Measurements from ENCODE around the gene CA10.

The CA10 gene

GRCh38 chr17:51802544-51802943 is 356.0 kb downstream of the CA10 start:
- no peaks in the 10 kb centered on the region for H3K4me1 Mint-ChIP-seq (ENCODE audit: low read depth)
- no peaks in the 10 kb centered on the region for H3K9me3 Mint-ChIP-seq
- no peak overlapping the region for H3K4me3 Mint-ChIP-seq
- peaks cover 5% of the 10 kb centered on the region for H3K27me3 Mint-ChIP-seq
- DNase-seq = no peak
- H3K27ac Mint-ChIP-seq = no peak overlapping the region
- H3K36me3 Mint-ChIP-seq (ENCODE audit: low read depth) = no peaks in the 10 kb centered on the region

GRCh38 chr17:51801626-51802025 is 356.9 kb downstream of the CA10 start:
- Mint-ChIP-seq H3K36me3 (ENCODE audit: low read depth) (no peaks in the 10 kb centered on the region), H3K9me3 (no peaks in the 10 kb centered on the region), H3K4me1 (ENCODE audit: low read depth) (no peaks in the 10 kb centered on the region), H3K27ac (no peak overlapping the region), H3K4me3 (no peak overlapping the region), H3K27me3 (peaks cover 4% of the 10 kb centered on the region)
- DNase-seq = no peak

- DNase-seq = no peak
- no peaks in the 10 kb centered on the region for H3K4me1 Mint-ChIP-seq (ENCODE audit: low read depth)
- H3K9me3 Mint-ChIP-seq = no peaks in the 10 kb centered on the region
- no peak overlapping the region for H3K27ac Mint-ChIP-seq
- peaks cover 6% of the 10 kb centered on the region for H3K27me3 Mint-ChIP-seq
- H3K36me3 Mint-ChIP-seq (ENCODE audit: low read depth) = no peaks in the 10 kb centered on the region
- H3K4me3 Mint-ChIP-seq = no peak overlapping the region
These were observed 358.5 kb downstream of the CA10 start for GRCh38 chr17:51799981-51800380.

DNA sequence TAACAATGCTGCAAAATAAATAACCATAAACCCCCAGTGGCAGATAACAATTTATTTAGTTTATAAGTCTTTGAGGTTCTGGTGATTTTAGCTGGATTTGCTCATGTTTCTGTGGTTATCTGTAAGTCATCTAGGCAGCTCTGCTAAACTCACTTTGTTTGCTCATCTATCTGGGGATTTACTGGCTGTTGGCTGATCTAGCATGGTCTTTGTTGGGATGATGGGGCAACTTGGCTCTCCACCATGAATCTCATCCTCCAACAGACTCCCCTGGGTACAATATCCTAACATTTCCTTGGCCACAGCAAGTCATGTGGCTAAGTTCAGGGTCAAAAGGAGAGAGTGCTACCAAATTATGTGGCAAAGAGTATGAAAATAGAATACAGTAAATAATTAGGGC is 359.3 kb downstream of the CA10 start:
- peaks cover 4% of the 10 kb centered on the region for H3K27me3 Mint-ChIP-seq
- H3K36me3 Mint-ChIP-seq (ENCODE audit: low read depth) = no peaks in the 10 kb centered on the region
- H3K27ac Mint-ChIP-seq = no peak overlapping the region
- no peak for DNase-seq
- H3K9me3 Mint-ChIP-seq = no peaks in the 10 kb centered on the region
- no peak overlapping the region for H3K4me3 Mint-ChIP-seq
- no peaks in the 10 kb centered on the region for H3K4me1 Mint-ChIP-seq (ENCODE audit: low read depth)

DNA sequence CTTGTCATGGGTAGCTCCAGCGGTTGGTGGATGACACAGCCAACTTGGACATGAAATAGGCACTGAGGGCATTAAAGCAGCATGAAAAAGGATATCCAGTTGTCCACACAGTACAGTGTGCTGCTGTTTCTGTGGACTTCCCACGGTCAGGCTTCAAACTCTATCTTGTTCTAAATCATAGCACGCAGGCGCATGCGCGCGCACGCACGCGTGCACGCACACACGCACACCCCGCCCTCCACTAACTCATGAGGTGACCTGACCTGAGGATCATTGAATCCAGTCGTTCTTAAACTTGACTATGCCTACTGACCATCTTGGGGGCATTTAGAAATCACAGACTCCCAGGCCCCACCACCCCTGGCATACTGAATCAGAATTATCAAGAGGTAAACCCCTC is 361.4 kb downstream of the CA10 start:
- Mint-ChIP-seq H3K27me3 (peaks cover 11% of the 10 kb centered on the region), H3K4me1 (ENCODE audit: low read depth) (no peaks in the 10 kb centered on the region), H3K36me3 (ENCODE audit: low read depth) (no peaks in the 10 kb centered on the region), H3K9me3 (no peaks in the 10 kb centered on the region), H3K27ac (no peak overlapping the region), H3K4me3 (no peak overlapping the region)
- DNase-seq = no peak

- Mint-ChIP-seq H3K27me3 (peaks cover 11% of the 10 kb centered on the region), H3K4me1 (ENCODE audit: low read depth) (no peaks in the 10 kb centered on the region), H3K4me3 (no peak overlapping the region)
These were observed 362.5 kb downstream of the CA10 start for GRCh38 chr17:51796026-51796425.

GRCh38 chr17:51795401-51795800 is 363.1 kb downstream of the CA10 start:
- no peaks in the 10 kb centered on the region for H3K4me1 Mint-ChIP-seq (ENCODE audit: low read depth)

More at GRCh38 chr17:51796026-51796425, 362.5 kb downstream of the CA10 start:
- Mint-ChIP-seq H3K9me3 (no peaks in the 10 kb centered on the region), H3K27ac (no peak overlapping the region), H3K36me3 (ENCODE audit: low read depth) (no peaks in the 10 kb centered on the region)
- no peak for DNase-seq

DNA sequence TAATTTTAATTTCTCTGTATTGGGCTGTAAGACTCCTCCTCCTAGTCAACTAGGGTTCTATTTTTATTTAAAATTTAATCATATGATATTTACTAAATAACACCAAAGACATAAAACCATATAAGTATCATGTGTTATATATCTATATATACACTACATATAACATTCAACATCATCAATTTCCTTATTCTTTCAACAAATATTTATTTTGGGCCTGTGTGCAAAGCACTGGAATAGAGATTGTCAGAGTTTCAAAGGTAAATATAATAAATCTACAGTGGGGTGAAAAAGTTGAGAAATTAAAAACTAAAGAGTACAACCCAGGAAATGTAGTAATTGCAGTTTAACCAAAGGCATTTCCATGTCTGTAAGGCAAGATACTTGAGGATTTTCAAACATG is 364.0 kb downstream of the CA10 start:
- H3K27ac Mint-ChIP-seq = no peak overlapping the region
- no peak overlapping the region for H3K4me3 Mint-ChIP-seq
- H3K4me1 Mint-ChIP-seq (ENCODE audit: low read depth) = no peaks in the 10 kb centered on the region
- no peak for DNase-seq
- H3K27me3 Mint-ChIP-seq = peaks cover 13% of the 10 kb centered on the region
- H3K36me3 Mint-ChIP-seq (ENCODE audit: low read depth) = no peaks in the 10 kb centered on the region
- H3K9me3 Mint-ChIP-seq = no peaks in the 10 kb centered on the region

More at GRCh38 chr17:51795401-51795800, 363.1 kb downstream of the CA10 start:
- no peak for DNase-seq
- H3K27me3 Mint-ChIP-seq = peaks cover 11% of the 10 kb centered on the region
- no peaks in the 10 kb centered on the region for H3K9me3 Mint-ChIP-seq
- no peak overlapping the region for H3K27ac Mint-ChIP-seq
- no peaks in the 10 kb centered on the region for H3K36me3 Mint-ChIP-seq (ENCODE audit: low read depth)
- H3K4me3 Mint-ChIP-seq = no peak overlapping the region

DNA sequence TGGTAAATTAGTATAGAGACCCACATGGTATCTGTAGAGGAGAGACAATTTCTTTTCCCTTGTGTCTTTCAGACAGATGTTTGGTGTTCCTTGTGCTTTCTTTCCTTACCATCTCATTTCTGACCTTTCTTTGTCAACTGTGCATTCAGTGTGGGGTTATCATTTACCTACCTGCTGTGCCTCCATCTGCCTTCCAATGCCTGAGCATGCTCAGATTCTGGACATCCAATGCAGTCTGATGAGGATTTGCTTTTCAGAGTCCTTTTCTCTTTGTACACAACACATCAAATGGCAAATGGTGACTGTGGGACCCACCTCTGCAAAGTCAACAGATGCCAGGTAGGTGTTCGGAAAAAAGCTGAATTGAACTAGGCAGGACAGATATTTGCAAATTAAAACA is 364.8 kb downstream of the CA10 start:
- DNase-seq = no peak
- Mint-ChIP-seq H3K4me1 (ENCODE audit: low read depth) (no peaks in the 10 kb centered on the region), H3K27ac (no peak overlapping the region), H3K27me3 (peaks cover 15% of the 10 kb centered on the region), H3K4me3 (no peak overlapping the region), H3K9me3 (no peaks in the 10 kb centered on the region), H3K36me3 (ENCODE audit: low read depth) (no peaks in the 10 kb centered on the region)

GRCh38 chr17:51778842-51779241 is 379.7 kb downstream of the CA10 start:
- Mint-ChIP-seq H3K36me3 (ENCODE audit: low read depth) (no peaks in the 10 kb centered on the region), H3K9me3 (no peaks in the 10 kb centered on the region), H3K27me3 (peaks cover 16% of the 10 kb centered on the region), H3K27ac (no peak overlapping the region), H3K4me3 (no peak overlapping the region), H3K4me1 (ENCODE audit: low read depth) (no peaks in the 10 kb centered on the region)
- no peak for DNase-seq

- Mint-ChIP-seq H3K4me1 (ENCODE audit: low read depth) (no peaks in the 10 kb centered on the region), H3K27me3 (peaks cover 26% of the 10 kb centered on the region), H3K36me3 (ENCODE audit: low read depth) (no peaks in the 10 kb centered on the region), H3K27ac (no peak overlapping the region), H3K4me3 (no peak overlapping the region), H3K9me3 (no peaks in the 10 kb centered on the region)
- no peak for DNase-seq
These were observed 388.3 kb downstream of the CA10 start for GRCh38 chr17:51770027-51770759.

GRCh38 chr17:51769231-51769630 is 389.3 kb downstream of the CA10 start:
- H3K27me3 Mint-ChIP-seq = peaks cover 32% of the 10 kb centered on the region
- no peaks in the 10 kb centered on the region for H3K4me1 Mint-ChIP-seq (ENCODE audit: low read depth)
- no peak for DNase-seq
- H3K4me3 Mint-ChIP-seq = no peak overlapping the region
- no peaks in the 10 kb centered on the region for H3K9me3 Mint-ChIP-seq
- no peaks in the 10 kb centered on the region for H3K36me3 Mint-ChIP-seq (ENCODE audit: low read depth)
- no peak overlapping the region for H3K27ac Mint-ChIP-seq

GRCh38 chr17:51768706-51769105 is 389.8 kb downstream of the CA10 start:
- no peaks in the 10 kb centered on the region for H3K4me1 Mint-ChIP-seq (ENCODE audit: low read depth)
- H3K9me3 Mint-ChIP-seq = no peaks in the 10 kb centered on the region
- no peak overlapping the region for H3K4me3 Mint-ChIP-seq
- no peaks in the 10 kb centered on the region for H3K36me3 Mint-ChIP-seq (ENCODE audit: low read depth)
- no peak for DNase-seq
- H3K27me3 Mint-ChIP-seq = peaks cover 36% of the 10 kb centered on the region
- no peak overlapping the region for H3K27ac Mint-ChIP-seq

DNA sequence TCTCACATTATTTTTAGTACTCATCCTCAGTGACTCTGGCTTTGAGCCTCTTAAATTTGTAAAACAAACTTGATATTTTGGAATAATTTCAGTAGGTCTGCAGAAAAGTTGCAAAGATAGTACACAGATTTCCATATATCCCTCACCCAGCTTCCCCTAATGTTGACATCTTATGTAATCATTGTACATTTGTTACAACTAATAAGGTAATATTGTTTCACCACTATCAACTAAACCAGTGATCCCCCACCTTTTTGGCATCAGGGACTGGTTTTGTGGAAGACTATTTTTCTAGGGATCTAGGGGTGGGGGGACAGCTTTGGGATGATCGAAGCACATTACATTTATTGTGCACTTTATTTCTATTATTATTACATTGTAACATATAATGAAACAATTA is 391.2 kb downstream of the CA10 start:
- Mint-ChIP-seq H3K4me1 (ENCODE audit: low read depth) (no peaks in the 10 kb centered on the region), H3K4me3 (no peak overlapping the region), H3K36me3 (ENCODE audit: low read depth) (no peaks in the 10 kb centered on the region), H3K27ac (no peak overlapping the region), H3K27me3 (peaks cover 42% of the 10 kb centered on the region), H3K9me3 (no peaks in the 10 kb centered on the region)
- DNase-seq = no peak

DNA sequence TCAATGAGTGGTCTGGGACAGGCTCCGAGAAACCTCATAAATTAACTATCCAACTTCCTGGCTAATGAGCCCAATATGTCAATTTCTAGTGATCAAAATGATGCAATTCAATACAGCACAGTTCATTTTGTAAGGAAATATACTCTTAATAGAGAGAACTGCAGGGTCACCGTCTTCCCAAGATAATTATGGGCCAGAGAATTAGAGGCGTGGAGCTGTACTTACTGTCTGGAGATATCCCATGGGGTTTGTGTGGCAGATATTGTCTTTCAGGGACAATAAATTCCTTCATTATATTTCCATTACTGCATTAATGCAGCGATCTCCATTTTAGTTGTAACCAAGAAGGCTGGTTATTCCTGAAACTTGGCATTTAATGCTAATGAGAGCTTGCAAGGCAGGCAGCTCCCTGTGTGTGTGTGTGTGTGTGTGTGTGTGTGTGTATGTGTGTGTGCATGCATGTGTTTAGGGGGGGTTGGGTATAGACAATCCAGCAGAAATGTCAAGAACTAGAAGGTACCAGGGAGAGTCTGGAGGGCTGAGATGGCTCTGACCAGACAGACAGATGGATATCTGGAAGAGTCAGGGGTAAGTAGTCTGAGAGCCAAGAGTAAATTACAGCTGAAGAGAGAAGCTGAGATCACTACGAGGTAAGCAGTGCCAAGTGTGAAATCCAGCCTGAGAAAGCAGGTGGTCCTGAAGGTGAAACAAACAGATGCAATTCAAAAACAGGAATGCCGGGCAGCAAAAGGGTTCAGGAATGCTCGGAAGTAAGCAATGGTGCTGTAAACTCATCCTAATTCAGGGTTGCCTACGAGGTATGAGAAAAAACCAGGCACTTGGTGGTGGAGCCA is 393.0 kb downstream of the CA10 start:
- H3K27ac Mint-ChIP-seq = no peak overlapping the region
- no peak for DNase-seq
- no peaks in the 10 kb centered on the region for H3K36me3 Mint-ChIP-seq (ENCODE audit: low read depth)
- peaks cover 46% of the 10 kb centered on the region for H3K27me3 Mint-ChIP-seq
- H3K9me3 Mint-ChIP-seq = no peaks in the 10 kb centered on the region
- H3K4me3 Mint-ChIP-seq = no peak overlapping the region
- H3K4me1 Mint-ChIP-seq (ENCODE audit: low read depth) = no peaks in the 10 kb centered on the region
